ENCODE measurements around the gene KAT6B. TPM values are rescaled to one million over a fixed set of nuclear protein-coding genes. Genes with fewer than 3 reads are reported as not detected.
"Not testable (repeated sequence)": the region's sequence is repeated elsewhere in the genome, so short reads cannot be mapped to it uniquely, and the experiment has no call there.

Gene KAT6B
- total RNA-seq, 1 experiment from 2014 or later, result 14.9 TPM

DNA sequence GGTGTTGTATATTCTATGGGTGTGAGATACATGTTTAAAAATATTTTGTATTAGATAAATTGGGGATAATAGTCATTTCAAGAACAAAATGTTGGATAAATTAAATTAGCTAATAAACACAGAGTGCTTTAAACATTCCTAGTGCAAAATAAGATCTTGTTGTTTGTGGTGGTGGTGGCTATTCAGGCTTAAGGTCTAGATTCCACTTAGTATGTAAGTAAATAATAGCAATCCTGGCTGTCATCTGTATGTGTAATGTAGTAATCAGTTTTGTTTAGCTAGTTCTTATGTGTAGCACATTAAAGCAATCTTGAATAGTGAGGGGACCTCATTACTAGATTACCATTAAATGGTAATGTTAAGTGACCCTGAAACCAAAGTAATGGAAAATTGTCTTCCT lies 48.7 kb downstream of the KAT6B start:
- H3K36me3 ChIP-seq (ENCODE audit: control insufficient read depth, insufficient read depth, low read length), result no peaks in the 10 kb centered on the region
- no peaks in the 10 kb centered on the region for H3K27me3 ChIP-seq (replicated peaks; ENCODE audit: control insufficient read depth, insufficient read depth, low read length)
- peaks cover 8% of the 10 kb centered on the region for H3K4me1 Mint-ChIP-seq (ENCODE audit: low read depth, unreplicated experiment)
- DNase-seq, result no peak
- no TSS peak for BruUV-seq (replicated peaks)
- no peak overlapping the region for H3K4me3 ChIP-seq (ENCODE audit: low read depth, low read length)
- H3K27ac Mint-ChIP-seq (ENCODE audit: unreplicated experiment), result no peak overlapping the region
- intact Hi-C loops (cut with micrococcal nuclease; ENCODE audit: unreplicated experiment), result no loop called here
- peaks cover 5% of the 10 kb centered on the region; the same call in 1 of the 2 replicates for H3K4me1 ChIP-seq
- no peaks in the 10 kb centered on the region for H3K9me3 Mint-ChIP-seq (ENCODE audit: unreplicated experiment)
- H3K36me3 Mint-ChIP-seq (ENCODE audit: insufficient read depth, unreplicated experiment), result no peaks in the 10 kb centered on the region
- TF ChIP-seq, protein P1, sequence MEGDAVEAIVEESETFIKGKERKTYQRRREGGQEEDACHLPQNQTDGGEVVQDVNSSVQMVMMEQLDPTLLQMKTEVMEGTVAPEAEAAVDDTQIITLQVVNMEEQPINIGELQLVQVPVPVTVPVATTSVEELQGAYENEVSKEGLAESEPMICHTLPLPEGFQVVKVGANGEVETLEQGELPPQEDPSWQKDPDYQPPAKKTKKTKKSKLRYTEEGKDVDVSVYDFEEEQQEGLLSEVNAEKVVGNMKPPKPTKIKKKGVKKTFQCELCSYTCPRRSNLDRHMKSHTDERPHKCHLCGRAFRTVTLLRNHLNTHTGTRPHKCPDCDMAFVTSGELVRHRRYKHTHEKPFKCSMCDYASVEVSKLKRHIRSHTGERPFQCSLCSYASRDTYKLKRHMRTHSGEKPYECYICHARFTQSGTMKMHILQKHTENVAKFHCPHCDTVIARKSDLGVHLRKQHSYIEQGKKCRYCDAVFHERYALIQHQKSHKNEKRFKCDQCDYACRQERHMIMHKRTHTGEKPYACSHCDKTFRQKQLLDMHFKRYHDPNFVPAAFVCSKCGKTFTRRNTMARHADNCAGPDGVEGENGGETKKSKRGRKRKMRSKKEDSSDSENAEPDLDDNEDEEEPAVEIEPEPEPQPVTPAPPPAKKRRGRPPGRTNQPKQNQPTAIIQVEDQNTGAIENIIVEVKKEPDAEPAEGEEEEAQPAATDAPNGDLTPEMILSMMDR (IDR thresholded peaks at IDR 0.05; ENCODE audit: insufficient read depth in 1 of 2, low read depth in 1 of 2, low read length in 1 of 2, severe bottlenecking in 1 of 2, unreplicated experiment in 1 of 2), result no peak
- H3K9me3 ChIP-seq, result no peaks in the 10 kb centered on the region; the same call in 1 of the 2 replicates
- ChIA-PET POLR2A (no interaction called here), CTCF (interaction anchor here (0.7 kb wide), 3 partner anchors 130 to 435 kb away, joined by 3 to 5 read pairs (median 5); no protein-coding TSS in a partner anchor)
- no peaks in the 10 kb centered on the region for H3K27me3 Mint-ChIP-seq (ENCODE audit: insufficient read depth, unreplicated experiment)
- no peak overlapping the region for H3K4me3 Mint-ChIP-seq (ENCODE audit: unreplicated experiment)

DNA sequence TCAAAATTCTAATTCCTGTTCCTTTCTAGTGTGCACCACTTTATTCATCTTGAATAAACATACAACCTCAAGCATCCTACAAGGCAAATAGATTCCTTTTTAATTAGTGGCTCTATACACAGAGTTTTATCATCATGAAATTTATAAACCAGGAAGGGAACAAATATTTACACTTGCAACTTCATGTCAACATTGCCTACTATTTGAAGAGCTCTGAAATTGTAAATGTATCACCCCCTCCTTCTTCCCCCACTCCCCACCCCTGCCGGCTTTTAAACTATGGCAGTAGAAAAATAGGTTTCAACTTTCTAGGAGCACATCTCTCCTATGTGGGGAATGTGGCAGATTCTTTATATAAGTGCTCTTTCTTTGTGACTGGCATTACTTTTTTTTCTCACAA lies 49.6 kb downstream of the KAT6B start:
- no peak overlapping the region for H3K27ac Mint-ChIP-seq (ENCODE audit: unreplicated experiment)
- peak in 1 of 2 experiments; percentile 5 for DNase-seq
- Histone ChIP-seq H3K4me3 (ENCODE audit: low read depth, low read length) (no peak overlapping the region), H3K27me3 (replicated peaks; ENCODE audit: control insufficient read depth, insufficient read depth, low read length) (no peaks in the 10 kb centered on the region), H3K4me1 (peaks cover 5% of the 10 kb centered on the region; the same call in 1 of the 2 replicates), H3K36me3 (ENCODE audit: control insufficient read depth, insufficient read depth, low read length) (no peaks in the 10 kb centered on the region), H3K9me3 (no peaks in the 10 kb centered on the region; the same call in 1 of the 2 replicates)
- TF ChIP-seq, protein P1 (IDR thresholded peaks at IDR 0.05; ENCODE audit: insufficient read depth in 1 of 2, low read depth in 1 of 2, low read length in 1 of 2, severe bottlenecking in 1 of 2, unreplicated experiment in 1 of 2), result no peak
- no peaks in the 10 kb centered on the region for H3K36me3 Mint-ChIP-seq (ENCODE audit: insufficient read depth, unreplicated experiment)
- H3K27me3 Mint-ChIP-seq (ENCODE audit: insufficient read depth, unreplicated experiment), result no peaks in the 10 kb centered on the region
- no peaks in the 10 kb centered on the region for H3K9me3 Mint-ChIP-seq (ENCODE audit: unreplicated experiment)
- POLR2A ChIA-PET, result no interaction called here
- no peak overlapping the region for H3K4me3 Mint-ChIP-seq (ENCODE audit: unreplicated experiment)
- CTCF ChIA-PET, result interaction anchor here (0.7 kb wide), 2 partner anchors 131 to 349 kb away, joined by 3 to 5 read pairs; no protein-coding TSS in a partner anchor
- H3K4me1 Mint-ChIP-seq (ENCODE audit: low read depth, unreplicated experiment), result peaks cover 8% of the 10 kb centered on the region
- intact Hi-C loops (cut with micrococcal nuclease; ENCODE audit: unreplicated experiment), result no loop called here
- BruUV-seq (replicated peaks), result no TSS peak

DNA sequence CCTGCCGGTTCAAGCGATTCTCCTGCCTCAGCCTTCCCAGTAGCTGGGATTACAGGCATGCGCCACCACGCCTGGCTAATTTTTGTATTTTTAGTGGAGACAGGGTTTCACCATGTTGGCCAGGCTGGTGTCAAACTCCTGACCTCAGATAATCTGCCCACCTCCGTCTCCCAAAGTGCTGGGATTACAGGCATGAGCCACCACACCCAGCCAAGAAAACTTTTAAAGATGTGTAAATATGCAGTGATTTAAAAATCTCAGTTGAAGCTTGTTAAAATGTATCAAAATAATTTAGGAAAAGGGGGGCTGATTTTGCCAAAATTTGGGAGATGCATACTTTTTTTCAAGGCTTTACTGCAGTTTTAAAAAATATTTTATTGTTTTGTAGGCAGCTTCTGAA lies 50.7 kb downstream of the KAT6B start:
- POLR2A ChIA-PET; H3K9me3 ChIP-seq; H3K27ac Mint-ChIP-seq (ENCODE audit: unreplicated experiment); H3K4me3 ChIP-seq (ENCODE audit: low read depth, low read length); H3K4me3 Mint-ChIP-seq (ENCODE audit: unreplicated experiment); intact Hi-C loops (cut with micrococcal nuclease; ENCODE audit: unreplicated experiment); H3K27me3 ChIP-seq (replicated peaks; ENCODE audit: control insufficient read depth, insufficient read depth, low read length); H3K36me3 Mint-ChIP-seq (ENCODE audit: insufficient read depth, unreplicated experiment); CTCF ChIA-PET; H3K4me1 ChIP-seq; DNase-seq; H3K9me3 Mint-ChIP-seq (ENCODE audit: unreplicated experiment); BruUV-seq (replicated peaks); H3K4me1 Mint-ChIP-seq (ENCODE audit: low read depth, unreplicated experiment); H3K27me3 Mint-ChIP-seq (ENCODE audit: insufficient read depth, unreplicated experiment); H3K36me3 ChIP-seq (ENCODE audit: control insufficient read depth, insufficient read depth, low read length): not testable (repeated sequence)

DNA sequence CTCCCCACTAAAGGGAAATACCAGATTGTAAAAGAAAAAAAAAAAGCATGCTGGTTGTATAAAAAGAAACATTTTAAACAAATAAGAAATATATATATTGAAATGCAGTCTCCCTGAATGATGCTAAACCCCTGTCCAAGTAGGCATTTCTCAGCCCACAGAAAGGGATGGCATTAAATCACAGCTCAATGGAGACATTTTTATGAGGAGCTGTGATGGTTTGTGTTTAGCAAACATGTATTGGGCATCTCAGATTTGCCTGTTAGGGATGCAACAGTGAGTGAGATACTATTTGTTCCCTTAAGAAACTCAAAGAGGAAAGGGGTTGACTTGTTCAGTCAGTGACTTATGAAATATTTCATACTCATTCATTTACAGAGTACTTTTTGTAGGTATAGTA lies 51.5 kb downstream of the KAT6B start:
- DNase-seq, result no peak
- peaks cover 8% of the 10 kb centered on the region for H3K4me1 Mint-ChIP-seq (ENCODE audit: low read depth, unreplicated experiment)
- H3K4me3 ChIP-seq (ENCODE audit: low read depth, low read length), result no peak overlapping the region
- H3K27ac Mint-ChIP-seq (ENCODE audit: unreplicated experiment), result no peak overlapping the region
- H3K27me3 ChIP-seq (replicated peaks; ENCODE audit: control insufficient read depth, insufficient read depth, low read length), result no peaks in the 10 kb centered on the region
- POLR2A ChIA-PET, result no interaction called here
- no peaks in the 10 kb centered on the region; the same call in 1 of the 2 replicates for H3K9me3 ChIP-seq
- intact Hi-C loops (cut with micrococcal nuclease; ENCODE audit: unreplicated experiment), result no loop called here
- H3K36me3 Mint-ChIP-seq (ENCODE audit: insufficient read depth, unreplicated experiment), result no peaks in the 10 kb centered on the region
- BruUV-seq (replicated peaks), result no TSS peak
- H3K36me3 ChIP-seq (ENCODE audit: control insufficient read depth, insufficient read depth, low read length), result no peaks in the 10 kb centered on the region
- H3K9me3 Mint-ChIP-seq (ENCODE audit: unreplicated experiment), result no peaks in the 10 kb centered on the region
- TF ChIP-seq, protein P1 (IDR thresholded peaks at IDR 0.05; ENCODE audit: insufficient read depth in 1 of 2, low read depth in 1 of 2, low read length in 1 of 2, severe bottlenecking in 1 of 2, unreplicated experiment in 1 of 2), result no peak
- CTCF ChIA-PET, result no interaction called here
- H3K27me3 Mint-ChIP-seq (ENCODE audit: insufficient read depth, unreplicated experiment), result no peaks in the 10 kb centered on the region
- H3K4me3 Mint-ChIP-seq (ENCODE audit: unreplicated experiment), result no peak overlapping the region
- peaks cover 5% of the 10 kb centered on the region; the same call in 1 of the 2 replicates for H3K4me1 ChIP-seq
